Stimulated activated CD8-positive, alpha-beta memory T cell treated with anti-CD3 and anti-CD28 coated beads, Interleukin-4, amount 100 ng/mL, for 1 hour (primary cell): ENCODE measurements around the gene ST8SIA2.
"Not testable (repeated sequence)": the region's sequence is repeated elsewhere in the genome, so short reads cannot be mapped to it uniquely, and the experiment has no call there.

ENCODE experiments used
- DNase-seq, 2 donors: peaks; one replicate each; pipeline ENCODE4 v3.0.0-alpha.2; 2020; ENCODE audit warnings: low read depth in 2 of 2, low spot score in 1 of 2

The ST8SIA2 gene

GRCh38 chr15:92435145-92435544 is 41.5 kb downstream of the ST8SIA2 start:
- no peak for DNase-seq

DNA sequence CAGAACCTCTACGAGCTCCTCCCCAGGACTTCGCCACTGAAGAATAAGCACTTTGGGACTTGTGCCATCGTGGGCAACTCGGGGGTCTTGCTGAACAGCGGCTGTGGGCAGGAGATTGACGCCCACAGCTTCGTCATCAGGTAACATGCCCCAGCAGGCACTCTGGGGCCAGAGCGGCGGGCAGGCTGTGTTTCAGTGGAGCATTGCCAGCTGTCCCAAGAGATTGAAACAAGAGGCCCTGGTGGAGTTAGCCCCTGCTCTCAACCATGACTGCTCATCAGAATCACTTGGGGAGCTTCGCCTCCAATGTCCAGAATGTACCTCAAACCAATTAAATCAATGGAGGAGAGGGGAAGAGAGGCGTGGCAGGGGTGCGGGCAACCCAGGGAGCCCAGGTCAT is 44.8 kb downstream of the ST8SIA2 start:
- DNase-seq = no peak

DNA sequence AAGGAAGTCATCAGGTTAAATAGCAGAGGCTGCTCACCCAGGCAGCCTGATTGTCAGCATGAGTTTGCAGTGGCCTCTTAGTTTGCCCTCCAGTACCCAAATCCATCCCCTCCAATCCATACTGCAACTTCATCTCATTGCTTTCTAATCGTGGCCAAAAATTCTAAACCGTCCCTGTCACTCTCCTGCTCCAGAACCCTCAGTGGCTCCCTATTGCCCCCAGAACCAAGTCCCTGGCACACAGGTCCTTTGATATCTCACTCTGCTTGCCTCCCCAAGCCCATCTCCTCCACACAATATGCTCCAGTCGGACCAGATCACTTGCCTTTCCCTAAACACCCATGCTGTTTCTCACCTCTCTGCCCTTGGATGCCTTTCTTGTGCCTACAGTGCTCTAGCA is 49.7 kb downstream of the ST8SIA2 start:
- DNase-seq = no peak

DNA sequence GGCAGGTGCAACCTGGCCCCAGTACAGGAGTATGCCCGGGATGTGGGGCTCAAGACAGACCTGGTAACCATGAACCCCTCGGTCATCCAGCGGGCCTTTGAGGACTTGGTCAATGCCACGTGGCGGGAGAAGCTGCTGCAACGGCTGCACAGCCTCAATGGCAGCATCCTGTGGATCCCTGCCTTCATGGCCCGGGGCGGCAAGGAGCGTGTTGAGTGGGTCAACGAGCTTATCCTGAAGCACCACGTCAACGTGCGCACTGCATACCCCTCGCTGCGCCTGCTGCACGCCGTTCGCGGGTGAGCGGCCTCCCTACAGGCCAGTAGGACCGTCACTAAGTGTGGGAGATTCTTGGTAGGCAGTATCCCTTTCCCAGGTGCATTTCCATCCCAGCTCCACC is 51.0 kb downstream of the ST8SIA2 start:
- no peak for DNase-seq

DNA sequence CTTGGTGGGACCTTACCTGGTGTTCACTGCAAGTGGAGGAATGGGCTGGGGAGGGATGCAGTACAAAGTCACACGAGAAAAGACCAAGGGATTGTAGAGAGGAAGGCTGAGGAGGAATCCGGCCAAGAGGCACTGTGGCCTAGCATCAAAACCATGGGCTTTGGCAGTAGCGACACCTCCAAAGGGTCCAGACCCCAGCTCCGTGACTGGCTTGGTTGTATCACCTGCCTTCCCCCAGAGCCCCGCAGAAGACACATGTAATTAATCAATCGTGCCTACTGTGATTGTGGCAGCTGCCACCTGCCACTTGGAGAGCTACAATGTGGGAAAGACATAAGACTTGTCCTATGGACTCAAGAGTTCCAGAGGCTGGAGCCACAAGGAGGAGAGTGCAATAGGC is 54.7 kb downstream of the ST8SIA2 start:
- DNase-seq = no peak

- no peak for DNase-seq
These were observed 55.8 kb downstream of the ST8SIA2 start for GRCh38 chr15:92449476-92449875.

DNA sequence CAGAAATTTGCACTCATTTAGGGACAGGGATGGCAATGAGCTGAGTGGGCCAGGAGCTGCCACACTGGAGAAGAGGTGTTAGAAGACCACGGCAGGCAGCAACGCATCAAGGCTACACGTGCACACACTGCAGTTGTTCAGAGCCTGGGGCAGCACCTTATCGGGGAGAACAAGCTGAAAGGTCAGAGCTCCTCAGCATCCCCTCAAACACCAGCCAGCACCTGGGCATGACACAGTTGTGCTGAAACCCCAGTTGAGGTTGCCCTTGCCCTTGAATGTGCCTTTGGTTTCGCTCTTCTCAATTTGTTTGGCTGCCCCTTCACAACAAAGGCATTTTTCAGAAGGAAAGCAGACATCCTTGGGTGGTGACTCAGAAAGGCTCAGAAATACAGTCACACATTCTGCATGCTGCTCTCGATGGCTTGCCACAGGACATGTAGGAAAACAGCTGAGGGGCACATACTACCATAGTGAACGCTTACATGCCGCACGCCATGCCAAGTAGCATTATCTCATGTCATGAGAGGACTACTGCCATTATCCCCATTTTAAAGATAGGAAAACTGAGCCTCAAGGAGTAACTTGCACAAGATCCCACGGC is 57.6 kb downstream of the ST8SIA2 start:
- no peak for DNase-seq

DNA sequence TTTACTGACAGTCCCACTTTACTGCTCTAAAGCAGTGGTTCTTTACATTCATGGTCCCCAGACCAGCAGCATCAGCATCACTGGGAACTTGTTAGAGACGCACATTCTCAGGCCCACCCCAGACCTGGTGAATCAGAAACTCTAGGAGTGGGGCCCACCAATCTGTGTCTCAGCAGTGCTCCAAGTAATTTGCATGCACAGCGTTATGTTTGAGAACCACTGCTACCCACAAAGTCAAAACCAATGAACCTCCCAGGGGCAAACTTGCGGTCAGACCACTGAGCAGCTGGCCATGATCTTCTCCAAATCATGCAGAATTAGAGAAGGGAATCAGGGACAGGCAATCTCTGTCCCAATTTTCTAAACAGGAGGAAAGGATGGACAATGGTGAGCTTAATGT is 58.5 kb downstream of the ST8SIA2 start:
- DNase-seq = no peak

DNA sequence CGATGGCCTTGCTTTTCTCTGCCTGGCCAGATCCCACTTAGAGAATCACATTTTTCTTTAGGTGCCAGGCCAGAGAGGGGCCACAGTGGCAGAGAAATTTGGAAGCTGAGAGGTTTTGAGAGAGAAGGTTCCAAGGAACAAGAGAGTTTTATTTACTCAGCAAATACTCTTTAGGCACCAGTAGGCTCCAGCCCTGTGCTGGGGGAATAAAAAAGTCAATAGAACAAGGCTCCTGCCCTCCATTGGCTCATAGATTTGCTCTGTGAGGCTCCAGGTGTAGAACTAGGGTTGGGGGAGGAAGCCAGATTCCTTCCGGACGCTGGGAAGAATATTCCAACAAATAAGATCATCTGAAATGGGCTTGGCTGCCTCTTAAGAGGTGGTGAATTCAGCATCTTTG is 59.9 kb downstream of the ST8SIA2 start:
- no peak for DNase-seq

DNA sequence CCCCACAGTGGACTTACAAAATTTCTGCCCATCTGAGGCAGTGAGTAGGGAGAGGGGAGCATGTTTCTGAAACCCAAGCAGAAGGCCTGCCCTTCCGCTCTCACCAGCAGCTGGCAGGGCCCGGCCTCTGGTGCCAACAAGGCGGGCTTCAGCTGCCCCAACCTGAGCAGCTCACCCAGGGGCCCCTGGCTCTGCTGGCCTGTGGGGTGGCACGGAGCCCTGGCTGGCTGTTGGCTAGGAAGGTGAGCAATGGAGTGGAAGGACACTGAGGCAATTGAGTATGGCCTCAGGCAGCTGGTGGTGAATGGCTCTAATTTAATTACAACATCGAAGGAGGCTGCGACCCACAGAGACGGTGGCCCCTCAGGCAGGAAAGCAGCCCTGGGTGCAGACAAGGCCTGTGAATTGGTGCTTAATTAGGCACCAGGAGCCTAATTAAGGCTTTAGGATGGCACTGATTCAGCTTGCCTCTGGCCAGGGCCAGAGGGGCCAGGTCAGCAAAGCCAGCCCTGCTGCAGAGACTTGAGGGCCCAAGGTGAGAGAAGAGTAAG is 60.9 kb downstream of the ST8SIA2 start:
- DNase-seq = no peak

- no peak for DNase-seq
These were observed 61.6 kb downstream of the ST8SIA2 start for GRCh38 chr15:92455271-92455670.

GRCh38 chr15:92457471-92458041 is 63.9 kb downstream of the ST8SIA2 start:
- no peak for DNase-seq

GRCh38 chr15:92460023-92460422 is 66.3 kb downstream of the ST8SIA2 start:
- DNase-seq = no peak

- DNase-seq = no peak
These were observed 68.9 kb downstream of the ST8SIA2 start for GRCh38 chr15:92462424-92463125.

DNA sequence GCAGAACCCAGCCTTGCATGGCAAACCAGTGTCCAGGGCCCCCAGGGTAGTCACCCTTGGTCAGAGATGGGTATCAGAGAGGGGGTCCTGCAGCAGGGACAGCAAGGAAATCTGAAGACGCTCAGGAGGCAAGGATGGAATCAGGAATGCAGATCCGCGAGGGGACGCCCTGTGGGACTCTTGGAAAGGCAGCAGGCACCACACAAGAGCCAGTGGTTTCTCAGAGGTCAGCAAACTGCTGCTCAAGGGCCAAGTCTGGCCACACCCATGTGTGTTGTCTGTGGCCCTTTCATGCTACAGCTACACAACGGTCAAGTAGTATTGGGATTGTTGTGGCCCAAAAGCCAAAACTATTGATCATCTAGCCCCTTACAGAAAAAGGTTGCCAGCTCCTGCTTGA is 69.7 kb downstream of the ST8SIA2 start:
- DNase-seq = no peak

GRCh38 chr15:92463826-92464225 is 70.1 kb downstream of the ST8SIA2 start:
- no peak for DNase-seq

GRCh38 chr15:92466834-92467233 is 73.2 kb downstream of the ST8SIA2 start:
- DNase-seq = no peak

DNA sequence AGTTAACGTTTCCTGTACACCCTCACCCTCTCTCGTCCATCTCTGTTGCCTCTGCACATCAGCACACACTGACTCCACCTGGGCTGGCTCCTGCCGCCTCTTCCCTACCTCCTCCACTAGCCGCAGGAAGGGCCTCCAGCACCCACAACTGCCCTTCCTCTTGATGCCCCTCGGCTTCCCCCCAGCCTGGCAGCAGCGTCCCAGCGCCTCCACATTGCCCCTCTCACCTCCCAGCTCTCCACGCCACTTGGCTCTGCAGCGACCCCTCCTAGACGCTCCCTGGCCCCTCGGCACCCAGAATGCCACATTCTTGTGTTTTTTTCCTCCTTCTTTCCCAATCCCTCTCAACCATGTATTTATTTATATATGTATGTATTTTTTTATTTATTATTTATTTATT is 73.6 kb downstream of the ST8SIA2 start:
- DNase-seq = no peak

- DNase-seq = no peak
These were observed 75.3 kb downstream of the ST8SIA2 start for GRCh38 chr15:92468991-92469390.

DNA sequence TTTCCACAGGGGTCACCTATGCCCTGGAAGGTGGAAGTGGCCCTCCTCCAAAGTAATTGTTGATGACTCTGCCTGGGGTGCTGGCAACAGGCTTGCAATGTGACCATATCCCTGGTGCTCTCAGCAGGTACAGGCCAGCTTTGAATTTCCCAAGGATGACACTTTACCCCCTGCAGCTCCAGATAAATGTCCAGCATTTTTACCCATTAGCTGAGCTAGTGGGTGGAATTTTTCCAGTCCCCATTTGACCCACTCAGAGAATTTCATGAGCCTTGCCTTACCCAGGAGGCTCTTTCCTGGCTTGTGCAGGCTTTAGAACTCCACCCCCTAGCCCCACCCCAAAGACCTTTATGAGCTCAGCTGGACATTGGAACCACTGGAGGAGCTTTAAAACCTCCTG is 77.6 kb downstream of the ST8SIA2 start:
- DNase-seq = no peak

GRCh38 chr15:92473756-92474155 is 80.1 kb downstream of the ST8SIA2 start:
- DNase-seq = no peak

GRCh38 chr15:92479730-92480129 is 86.0 kb downstream of the ST8SIA2 start:
- DNase-seq = not testable (repeated sequence)

DNA sequence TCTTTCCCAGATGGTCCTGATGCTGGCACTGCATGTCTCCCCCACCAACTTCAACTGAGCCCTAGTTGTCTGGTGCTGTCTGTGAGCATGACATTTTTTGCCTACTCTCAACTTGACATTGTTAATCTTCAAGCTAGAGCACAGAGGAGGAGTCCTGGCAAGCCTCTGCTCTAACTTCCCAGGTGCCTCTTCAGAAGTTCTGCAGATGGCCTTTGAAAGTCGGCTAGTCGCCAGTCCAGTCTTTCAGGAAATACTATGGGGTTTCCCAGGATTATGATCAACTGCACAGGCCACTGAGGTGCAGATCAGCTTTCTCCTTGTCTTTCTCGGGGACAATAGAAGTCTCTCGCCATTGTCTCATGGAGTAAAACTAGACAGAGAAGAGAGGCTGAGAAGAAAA is 86.7 kb downstream of the ST8SIA2 start:
- no peak for DNase-seq
